HepG2 (cell line): Measurements from ENCODE around the gene CYP2S1. TPM values are rescaled to one million over a fixed set of nuclear protein-coding genes. Genes with fewer than 3 reads are reported as not detected.
A peak's percentile ranks its signal among the peaks of the same experiment; 100 is the strongest.

Experiments used
- ADNP ChIP-seq: sonication (generic); formaldehyde crosslinking; IDR thresholded peaks from 2 replicates; pipeline ENCODE4 v1.4.0; 2020; ENCODE audit warnings: missing genetic modification reagents
- CHD4 ChIP-seq: fragments of 200-600 bp; sonication (generic); IDR thresholded peaks from 2 replicates; pipeline ENCODE4 v1.7.0; 2017; ENCODE audit warnings: mild to moderate bottlenecking, low read length, borderline replicate concordance
- HNRNPL ChIP-seq: fragments of 200-400 bp; formaldehyde crosslinking; IDR thresholded peaks from 2 replicates; pipeline ENCODE4 v1.6.1; 2017; ENCODE audit warnings: mild to moderate bottlenecking, low read depth, low read length
- HNRNPLL ChIP-seq: fragments of 200-400 bp; formaldehyde crosslinking; IDR thresholded peaks from 2 replicates; pipeline ENCODE4 v1.6.1; 2017; ENCODE audit warnings: mild to moderate bottlenecking, low read depth, low read length; ENCODE audit not compliant: poor library complexity, severe bottlenecking
- KDM1A ChIP-seq: IDR thresholded peaks from 2 replicates; pipeline ENCODE4 v1.6.1; 2016; ENCODE audit warnings: missing compliant biosample characterization
- MAZ ChIP-seq, 2 experiments: sonication (generic) in 1 of 2; formaldehyde crosslinking in 1 of 2; IDR thresholded peaks; 2 replicates each; pipeline versions ENCODE4 v1.5.0 to v1.6.1; 2012 to 2020; ENCODE audit warnings: low read depth in 2 of 2, mild to moderate bottlenecking in 2 of 2, borderline replicate concordance in 1 of 2, improper control_type of control experiment in 1 of 2, low read length in 1 of 2, missing genetic modification reagents in 1 of 2, moderate library complexity in 1 of 2
- MTA3 ChIP-seq: sonication (generic); formaldehyde crosslinking; IDR thresholded peaks from 2 replicates; pipeline ENCODE4 v1.4.0; 2020; ENCODE audit warnings: missing genetic modification reagents
- NR2C2 ChIP-seq: sonication (generic); formaldehyde crosslinking; IDR thresholded peaks from 2 replicates; pipeline ENCODE4 v1.4.0; 2020; ENCODE audit warnings: missing genetic modification reagents, mild to moderate bottlenecking, moderate library complexity, borderline replicate concordance
- RARA ChIP-seq: IDR thresholded peaks from 2 replicates; pipeline ENCODE4 v1.6.1; 2016; ENCODE audit warnings: missing genetic modification reagents, missing compliant biosample characterization
- RFX5 ChIP-seq: IDR thresholded peaks from 2 replicates; pipeline ENCODE4 v1.6.1; 2011; ENCODE audit warnings: low read depth, low read length, improper control_type of control experiment
- WIZ ChIP-seq: sonication (generic); formaldehyde crosslinking; IDR thresholded peaks from 2 replicates; pipeline ENCODE4 v1.5.1; 2020; ENCODE audit warnings: mild to moderate bottlenecking, missing genetic modification reagents
- ZKSCAN5 ChIP-seq: sonication (generic); formaldehyde crosslinking; IDR thresholded peaks from 2 replicates; pipeline ENCODE4 v1.5.1; 2020; ENCODE audit warnings: mild to moderate bottlenecking, missing genetic modification reagents
- ZMAT3 ChIP-seq: sonication (generic); formaldehyde crosslinking; conservative IDR thresholded peaks from 2 replicates; pipeline ENCODE4 v1.7.0; 2021; ENCODE audit warnings: missing genetic modification reagents
- ZMYM3 ChIP-seq: sonication (generic); formaldehyde crosslinking; IDR thresholded peaks from 2 replicates; pipeline ENCODE4 v1.5.1; 2020; ENCODE audit warnings: mild to moderate bottlenecking, missing genetic modification reagents
- ZNF136 ChIP-seq: sonication (generic); formaldehyde crosslinking; IDR thresholded peaks from 2 replicates; pipeline ENCODE4 v1.8.1; 2022; ENCODE audit warnings: low read depth, mild to moderate bottlenecking, moderate library complexity, missing genetic modification reagents
- ZNF292 ChIP-seq: sonication (generic); formaldehyde crosslinking; IDR thresholded peaks from 2 replicates; pipeline ENCODE4 v1.8.1; 2022; ENCODE audit warnings: mild to moderate bottlenecking, low read depth, missing genetic modification reagents, borderline replicate concordance
- ZNF558 ChIP-seq: sonication (generic); formaldehyde crosslinking; IDR thresholded peaks from 2 replicates; pipeline ENCODE4 v1.9.0; 2022; ENCODE audit warnings: mild to moderate bottlenecking, missing genetic modification reagents, borderline replicate concordance
- ZNF577 ChIP-seq: sonication (generic); formaldehyde crosslinking; IDR thresholded peaks from 2 replicates; pipeline ENCODE4 v1.4.0; 2020; ENCODE audit warnings: mild to moderate bottlenecking, low read depth, missing genetic modification reagents, borderline replicate concordance
- ZNF7 ChIP-seq: IDR thresholded peaks from 2 replicates; pipeline ENCODE4 v1.6.1; 2016; ENCODE audit warnings: missing biosample characterization, missing genetic modification reagents
- ZSCAN20 ChIP-seq: sonication (generic); formaldehyde crosslinking; IDR thresholded peaks from 2 replicates; pipeline ENCODE4 v1.4.0; 2020; ENCODE audit warnings: missing genetic modification reagents, mild to moderate bottlenecking, borderline replicate concordance
- ZSCAN30 ChIP-seq: sonication (generic); formaldehyde crosslinking; IDR thresholded peaks from 2 replicates; pipeline ENCODE4 v1.5.0; 2020; ENCODE audit warnings: mild to moderate bottlenecking, missing genetic modification reagents
- polyA plus RNA-seq, 8 experiments: library from polyadenylated mRNA; depleted of rRNA in 3 of 8; stranded (reverse) in 7 of 8; unstranded in 1 of 8; fragments of >200 nt; fragmentation: Illumina TruSeq in 4 of 8; extraction: Trizol in 4 of 8; gene quantifications; 2 replicates each; pipeline versions ENCODE4 v1.2.1 to v1.2.3, GENCODE V29; 2011 to 2016; ENCODE audit warnings: low read depth in 4 of 8, missing spikeins in 1 of 8, mixed read lengths in 1 of 8; ENCODE audit not compliant: insufficient read depth in 1 of 8
- total RNA-seq, 5 experiments: library from RNA; depleted of rRNA; stranded (reverse); fragments of >200 nt; fragmentation: Illumina TruSeq; extraction: Trizol; gene quantifications; 2 replicates each; pipeline ENCODE4 v1.2.3, GENCODE V29; 2016; ENCODE audit warnings: low read depth in 1 of 5
- TF ChIP-seq, protein P1 (sequence below): sonication (generic); formaldehyde crosslinking; IDR thresholded peaks from 2 replicates; pipeline ENCODE4 v1.5.0; 2020; ENCODE audit warnings: missing genetic modification reagents
- TF ChIP-seq, protein P2 (sequence below): sonication (generic); formaldehyde crosslinking; IDR thresholded peaks from 2 replicates; pipeline ENCODE4 v1.9.0; 2022; ENCODE audit warnings: missing genetic modification reagents, mild to moderate bottlenecking, borderline replicate concordance
- TF ChIP-seq, protein P3 (sequence below): IDR thresholded peaks from 2 replicates; pipeline ENCODE4 v1.6.1; 2018; ENCODE audit warnings: missing genetic modification reagents, mild to moderate bottlenecking, missing compliant biosample characterization
- TF ChIP-seq, protein P4 (sequence below): sonication (generic); formaldehyde crosslinking; IDR thresholded peaks from 2 replicates; pipeline ENCODE4 v1.8.0; 2022; ENCODE audit warnings: low read depth, missing genetic modification reagents

Gene CYP2S1
- total and polyA plus RNA-seq, 2 of the 13 experiments (the other 11 are each of a cell fraction or from before 2014, with no cell fraction given) = 0.09 to 2.1 TPM

DNA sequence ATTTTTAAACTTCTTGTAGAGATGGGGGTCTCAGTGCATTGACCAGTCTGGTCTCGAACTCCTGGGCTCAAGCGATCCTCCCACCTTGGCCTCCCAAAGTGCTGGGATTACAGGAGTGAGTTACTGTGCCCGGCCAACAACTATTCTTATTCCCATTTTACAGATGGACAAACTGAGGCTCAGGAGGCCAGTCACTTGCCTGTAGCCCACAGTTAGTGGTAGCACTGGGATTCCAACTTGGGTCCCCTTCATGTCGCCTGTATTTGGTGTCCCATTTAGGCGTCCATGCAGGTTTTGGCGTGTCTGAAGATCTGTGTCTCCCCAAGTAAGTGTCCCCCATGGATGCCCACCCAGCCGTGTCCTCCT, 25.2 kb downstream of the CYP2S1 start (continued):
- TF ChIP-seq, protein P1, sequence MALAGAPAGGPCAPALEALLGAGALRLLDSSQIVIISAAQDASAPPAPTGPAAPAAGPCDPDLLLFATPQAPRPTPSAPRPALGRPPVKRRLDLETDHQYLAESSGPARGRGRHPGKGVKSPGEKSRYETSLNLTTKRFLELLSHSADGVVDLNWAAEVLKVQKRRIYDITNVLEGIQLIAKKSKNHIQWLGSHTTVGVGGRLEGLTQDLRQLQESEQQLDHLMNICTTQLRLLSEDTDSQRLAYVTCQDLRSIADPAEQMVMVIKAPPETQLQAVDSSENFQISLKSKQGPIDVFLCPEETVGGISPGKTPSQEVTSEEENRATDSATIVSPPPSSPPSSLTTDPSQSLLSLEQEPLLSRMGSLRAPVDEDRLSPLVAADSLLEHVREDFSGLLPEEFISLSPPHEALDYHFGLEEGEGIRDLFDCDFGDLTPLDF (CRISPR knock-in tag) = no peak
- TF ChIP-seq MTA3 (CRISPR knock-in tag) (no peak), KDM1A (CRISPR knock-in tag) (peak; percentile 60; the same call in 1 of the 2 replicates), NR2C2 (CRISPR knock-in tag) (no peak), ZSCAN30 (CRISPR knock-in tag) (no peak), ZNF292 (CRISPR knock-in tag) (no peak), ZNF577 (CRISPR knock-in tag) (no peak), HNRNPL (no peak), ADNP (CRISPR knock-in tag) (peak; percentile 68; the same call in 1 of the 2 replicates), RARA (CRISPR knock-in tag) (no peak), CHD4 (peak; percentile 75; the same call in 1 of the 2 replicates), ZMYM3 (CRISPR knock-in tag) (peak; percentile 88), ZNF558 (no peak), ZKSCAN5 (no peak), RFX5 (no peak), MAZ (IDR thresholded peaks at IDR 0.05; ENCODE audit: borderline replicate concordance, low read depth, low read length) (no peak), MAZ (CRISPR knock-in tag; IDR thresholded peaks at IDR 0.05; ENCODE audit: low read depth) (no peak), ZSCAN20 (CRISPR knock-in tag) (no peak), HNRNPLL (no peak), WIZ (CRISPR knock-in tag) (no peak), ZNF136 (CRISPR knock-in tag) (no peak), ZNF7 (no peak), ZMAT3 (CRISPR knock-in tag) (no peak)
- TF ChIP-seq, protein P2, sequence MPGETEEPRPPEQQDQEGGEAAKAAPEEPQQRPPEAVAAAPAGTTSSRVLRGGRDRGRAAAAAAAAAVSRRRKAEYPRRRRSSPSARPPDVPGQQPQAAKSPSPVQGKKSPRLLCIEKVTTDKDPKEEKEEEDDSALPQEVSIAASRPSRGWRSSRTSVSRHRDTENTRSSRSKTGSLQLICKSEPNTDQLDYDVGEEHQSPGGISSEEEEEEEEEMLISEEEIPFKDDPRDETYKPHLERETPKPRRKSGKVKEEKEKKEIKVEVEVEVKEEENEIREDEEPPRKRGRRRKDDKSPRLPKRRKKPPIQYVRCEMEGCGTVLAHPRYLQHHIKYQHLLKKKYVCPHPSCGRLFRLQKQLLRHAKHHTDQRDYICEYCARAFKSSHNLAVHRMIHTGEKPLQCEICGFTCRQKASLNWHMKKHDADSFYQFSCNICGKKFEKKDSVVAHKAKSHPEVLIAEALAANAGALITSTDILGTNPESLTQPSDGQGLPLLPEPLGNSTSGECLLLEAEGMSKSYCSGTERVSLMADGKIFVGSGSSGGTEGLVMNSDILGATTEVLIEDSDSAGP = no peak
- TF ChIP-seq, protein P3, sequence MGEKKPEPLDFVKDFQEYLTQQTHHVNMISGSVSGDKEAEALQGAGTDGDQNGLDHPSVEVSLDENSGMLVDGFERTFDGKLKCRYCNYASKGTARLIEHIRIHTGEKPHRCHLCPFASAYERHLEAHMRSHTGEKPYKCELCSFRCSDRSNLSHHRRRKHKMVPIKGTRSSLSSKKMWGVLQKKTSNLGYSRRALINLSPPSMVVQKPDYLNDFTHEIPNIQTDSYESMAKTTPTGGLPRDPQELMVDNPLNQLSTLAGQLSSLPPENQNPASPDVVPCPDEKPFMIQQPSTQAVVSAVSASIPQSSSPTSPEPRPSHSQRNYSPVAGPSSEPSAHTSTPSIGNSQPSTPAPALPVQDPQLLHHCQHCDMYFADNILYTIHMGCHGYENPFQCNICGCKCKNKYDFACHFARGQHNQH (CRISPR knock-in tag) = no peak
- TF ChIP-seq, protein P4, sequence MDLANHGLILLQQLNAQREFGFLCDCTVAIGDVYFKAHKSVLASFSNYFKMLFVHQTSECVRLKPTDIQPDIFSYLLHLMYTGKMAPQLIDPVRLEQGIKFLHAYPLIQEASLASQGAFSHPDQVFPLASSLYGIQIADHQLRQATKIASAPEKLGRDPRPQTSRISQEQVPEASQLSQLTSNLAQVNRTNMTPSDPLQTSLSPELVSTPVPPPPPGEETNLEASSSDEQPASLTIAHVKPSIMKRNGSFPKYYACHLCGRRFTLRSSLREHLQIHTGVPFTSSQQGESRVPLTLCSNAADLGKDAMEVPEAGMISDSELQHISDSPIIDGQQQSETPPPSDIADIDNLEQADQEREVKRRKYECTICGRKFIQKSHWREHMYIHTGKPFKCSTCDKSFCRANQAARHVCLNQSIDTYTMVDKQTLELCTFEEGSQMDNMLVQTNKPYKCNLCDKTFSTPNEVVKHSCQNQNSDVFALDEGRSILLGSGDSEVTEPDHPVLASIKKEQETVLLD (CRISPR knock-in tag) = no peak
